GM10266 (cell line): ENCODE results near the gene PHOSPHO2.

Experiments used
- DNase-seq: peaks from one replicate; pipeline ENCODE4 v3.0.0; 2012; ENCODE audit errors: extremely low spot score
- TF ChIP-seq, protein P1 (sequence below): IDR thresholded peaks from 2 replicates; pipeline ENCODE4 v1.5.1; 2012; ENCODE audit warnings: mild to moderate bottlenecking, low read depth; ENCODE audit not compliant: control insufficient read depth, insufficient read depth; ENCODE audit errors: missing control alignments

Gene PHOSPHO2

DNA sequence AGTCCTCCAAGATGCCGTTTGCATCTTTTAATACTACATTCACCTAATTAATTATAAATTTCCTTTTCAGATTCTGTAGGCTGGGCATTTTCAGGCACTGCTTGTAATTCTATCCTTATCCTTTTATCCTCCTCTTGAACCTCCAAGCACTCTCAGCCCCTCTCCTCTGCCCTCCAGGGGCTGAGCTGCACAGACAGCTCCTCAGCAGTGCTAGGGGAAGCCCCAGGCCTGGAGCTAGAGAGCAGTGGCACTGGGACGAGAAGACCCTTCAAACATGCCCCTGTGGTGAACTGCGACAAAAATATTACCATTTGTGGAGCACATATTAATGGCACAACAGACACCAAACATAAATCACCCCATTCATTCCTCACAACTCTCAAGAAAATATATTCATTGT lies 33.0 kb upstream of the PHOSPHO2 start:
- TF ChIP-seq, protein P1, sequence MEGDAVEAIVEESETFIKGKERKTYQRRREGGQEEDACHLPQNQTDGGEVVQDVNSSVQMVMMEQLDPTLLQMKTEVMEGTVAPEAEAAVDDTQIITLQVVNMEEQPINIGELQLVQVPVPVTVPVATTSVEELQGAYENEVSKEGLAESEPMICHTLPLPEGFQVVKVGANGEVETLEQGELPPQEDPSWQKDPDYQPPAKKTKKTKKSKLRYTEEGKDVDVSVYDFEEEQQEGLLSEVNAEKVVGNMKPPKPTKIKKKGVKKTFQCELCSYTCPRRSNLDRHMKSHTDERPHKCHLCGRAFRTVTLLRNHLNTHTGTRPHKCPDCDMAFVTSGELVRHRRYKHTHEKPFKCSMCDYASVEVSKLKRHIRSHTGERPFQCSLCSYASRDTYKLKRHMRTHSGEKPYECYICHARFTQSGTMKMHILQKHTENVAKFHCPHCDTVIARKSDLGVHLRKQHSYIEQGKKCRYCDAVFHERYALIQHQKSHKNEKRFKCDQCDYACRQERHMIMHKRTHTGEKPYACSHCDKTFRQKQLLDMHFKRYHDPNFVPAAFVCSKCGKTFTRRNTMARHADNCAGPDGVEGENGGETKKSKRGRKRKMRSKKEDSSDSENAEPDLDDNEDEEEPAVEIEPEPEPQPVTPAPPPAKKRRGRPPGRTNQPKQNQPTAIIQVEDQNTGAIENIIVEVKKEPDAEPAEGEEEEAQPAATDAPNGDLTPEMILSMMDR, result no peak
- no peak for DNase-seq

DNA sequence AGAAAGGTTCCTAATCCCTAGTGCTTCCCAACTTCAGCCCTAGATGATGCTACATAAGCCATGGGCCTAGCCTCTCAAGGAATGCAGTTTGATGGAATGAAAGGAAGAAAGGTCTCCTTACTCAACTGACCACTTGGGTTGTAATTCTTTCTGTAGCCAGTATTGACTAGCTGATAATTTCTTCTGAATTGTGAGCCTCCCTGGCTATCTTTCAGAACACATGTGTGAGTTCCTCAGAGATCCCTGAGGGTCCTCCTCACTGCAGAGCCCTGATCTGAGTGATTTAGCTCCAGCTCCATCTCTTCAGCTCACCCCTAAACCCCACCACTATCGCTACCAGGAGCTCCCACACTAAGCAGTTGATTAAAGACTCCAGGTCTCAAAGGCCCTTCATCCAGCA lies 31.5 kb upstream of the PHOSPHO2 start:
- no peak for DNase-seq
- TF ChIP-seq, protein P1, result no peak

GRCh38 chr2:169663247-169663646 lies 31.0 kb upstream of the PHOSPHO2 start:
- TF ChIP-seq, protein P1, result no peak
- DNase-seq, result no peak

GRCh38 chr2:169664600-169664977 lies 29.7 kb upstream of the PHOSPHO2 start:
- TF ChIP-seq, protein P1, result no peak
- DNase-seq, result no peak

GRCh38 chr2:169664978-169665930 lies 29.0 kb upstream of the PHOSPHO2 start:
- DNase-seq, result no peak
- TF ChIP-seq, protein P1, result no peak

DNA sequence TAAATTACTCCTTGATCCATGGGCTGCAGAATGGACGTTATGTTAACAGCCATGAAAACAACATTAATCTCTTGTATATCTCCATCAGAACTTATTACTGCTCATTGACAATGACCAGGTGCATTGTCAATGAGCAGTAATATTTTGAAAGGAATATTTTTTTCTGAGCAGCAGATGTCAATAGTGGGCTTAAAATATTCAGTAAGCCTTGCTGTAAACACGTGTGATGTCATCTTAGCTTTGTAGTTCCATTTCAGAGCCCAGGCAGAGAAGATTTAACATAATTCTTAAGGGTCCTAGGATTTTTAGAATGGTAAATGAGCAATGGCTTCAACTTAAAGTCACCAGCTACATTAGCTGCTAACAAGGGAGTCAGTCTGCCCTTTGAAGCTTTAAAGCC lies 26.7 kb upstream of the PHOSPHO2 start:
- DNase-seq, result no peak
- TF ChIP-seq, protein P1, result no peak

GRCh38 chr2:169670215-169670651 lies 24.0 kb upstream of the PHOSPHO2 start:
- TF ChIP-seq, protein P1, result no peak
- no peak for DNase-seq
